Mesothelial cell of epicardium (in vitro differentiated cells): ENCODE measurements around the gene FBXO21. TPM values are rescaled to one million over a fixed set of nuclear protein-coding genes. Genes with fewer than 3 reads are reported as not detected.
"Not testable (repeated sequence)": the region's sequence is repeated elsewhere in the genome, so short reads cannot be mapped to it uniquely, and the experiment has no call there.

ENCODE experiments used
- DNase-seq, 2 experiments: peaks; one replicate each; pipeline ENCODE4 v3.0.0; 2021; ENCODE audit warnings: low spot score in 2 of 2; ENCODE audit not compliant: unreplicated experiment in 2 of 2
- H3K27ac Mint-ChIP-seq: 2 replicates; pipeline ENCODE4 v1.8.0; 2021; ENCODE audit warnings: mixed read lengths
- H3K27me3 Mint-ChIP-seq: 2 replicates; pipeline ENCODE4 v1.8.0; 2021; ENCODE audit warnings: low read depth, mixed read lengths
- H3K36me3 Mint-ChIP-seq: 2 replicates; pipeline ENCODE4 v1.8.0; 2021; ENCODE audit warnings: mixed read lengths
- H3K4me1 Mint-ChIP-seq: 2 replicates; pipeline ENCODE4 v1.8.0; 2021; ENCODE audit warnings: mixed read lengths
- H3K4me3 Mint-ChIP-seq: 2 replicates; pipeline ENCODE4 v1.8.0; 2021; ENCODE audit warnings: mild to moderate bottlenecking, moderate library complexity, mixed read lengths
- H3K9me3 Mint-ChIP-seq: 2 replicates; pipeline ENCODE4 v1.8.0; 2021; ENCODE audit warnings: mixed read lengths
- total RNA-seq: library from RNA; stranded (reverse); gene quantifications from 3 replicates; pipeline ENCODE4 v1.2.1, GENCODE V29; 2021
- TF ChIP-seq, protein P1 (sequence below): fragments of 200-600 bp; sonication (generic); IDR thresholded peaks from one replicate; pipeline ENCODE4 v1.5.0; 2021; ENCODE audit warnings: antibody characterized with exemption; ENCODE audit not compliant: unreplicated experiment

The FBXO21 gene
- total RNA-seq, 1 donor from 2014 or later = 57.5 TPM

DNA sequence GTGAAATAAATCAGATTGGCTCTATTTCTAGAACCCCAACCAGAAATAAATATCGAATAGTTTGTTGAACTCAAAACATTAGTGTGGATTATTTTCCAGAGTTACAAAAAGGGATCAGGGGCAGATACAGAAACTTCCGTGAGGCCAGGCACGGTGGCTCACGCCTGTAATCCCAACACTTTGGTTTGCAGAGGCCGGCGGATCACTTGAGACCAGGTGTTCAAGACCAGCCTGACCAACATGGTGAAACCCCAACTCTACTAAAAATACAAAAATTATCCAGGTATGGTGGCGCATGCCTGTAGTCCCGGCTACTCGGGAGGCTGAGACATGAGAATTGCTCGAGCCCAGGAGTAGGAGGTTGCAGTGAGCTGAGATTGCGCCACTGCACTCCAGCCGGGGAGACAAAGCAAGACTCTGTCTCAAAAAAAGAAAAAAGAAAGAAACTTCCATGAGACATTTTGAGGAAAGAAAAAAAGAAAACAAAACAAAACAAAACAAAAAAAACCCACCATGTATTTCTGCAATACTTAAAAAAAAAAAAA, 2.1 kb downstream of the FBXO21 start:
- peak in 1 of 2 experiments; percentile 28 for DNase-seq
- Mint-ChIP-seq H3K27ac (no peak overlapping the region), H3K4me3 (peak overlapping the region; percentile 93), H3K4me1 (peaks cover 22% of the 10 kb centered on the region), H3K9me3 (no peaks in the 10 kb centered on the region), H3K36me3 (peaks cover 26% of the 10 kb centered on the region), H3K27me3 (no peaks in the 10 kb centered on the region)
- TF ChIP-seq, protein P1, sequence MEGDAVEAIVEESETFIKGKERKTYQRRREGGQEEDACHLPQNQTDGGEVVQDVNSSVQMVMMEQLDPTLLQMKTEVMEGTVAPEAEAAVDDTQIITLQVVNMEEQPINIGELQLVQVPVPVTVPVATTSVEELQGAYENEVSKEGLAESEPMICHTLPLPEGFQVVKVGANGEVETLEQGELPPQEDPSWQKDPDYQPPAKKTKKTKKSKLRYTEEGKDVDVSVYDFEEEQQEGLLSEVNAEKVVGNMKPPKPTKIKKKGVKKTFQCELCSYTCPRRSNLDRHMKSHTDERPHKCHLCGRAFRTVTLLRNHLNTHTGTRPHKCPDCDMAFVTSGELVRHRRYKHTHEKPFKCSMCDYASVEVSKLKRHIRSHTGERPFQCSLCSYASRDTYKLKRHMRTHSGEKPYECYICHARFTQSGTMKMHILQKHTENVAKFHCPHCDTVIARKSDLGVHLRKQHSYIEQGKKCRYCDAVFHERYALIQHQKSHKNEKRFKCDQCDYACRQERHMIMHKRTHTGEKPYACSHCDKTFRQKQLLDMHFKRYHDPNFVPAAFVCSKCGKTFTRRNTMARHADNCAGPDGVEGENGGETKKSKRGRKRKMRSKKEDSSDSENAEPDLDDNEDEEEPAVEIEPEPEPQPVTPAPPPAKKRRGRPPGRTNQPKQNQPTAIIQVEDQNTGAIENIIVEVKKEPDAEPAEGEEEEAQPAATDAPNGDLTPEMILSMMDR = no peak

DNA sequence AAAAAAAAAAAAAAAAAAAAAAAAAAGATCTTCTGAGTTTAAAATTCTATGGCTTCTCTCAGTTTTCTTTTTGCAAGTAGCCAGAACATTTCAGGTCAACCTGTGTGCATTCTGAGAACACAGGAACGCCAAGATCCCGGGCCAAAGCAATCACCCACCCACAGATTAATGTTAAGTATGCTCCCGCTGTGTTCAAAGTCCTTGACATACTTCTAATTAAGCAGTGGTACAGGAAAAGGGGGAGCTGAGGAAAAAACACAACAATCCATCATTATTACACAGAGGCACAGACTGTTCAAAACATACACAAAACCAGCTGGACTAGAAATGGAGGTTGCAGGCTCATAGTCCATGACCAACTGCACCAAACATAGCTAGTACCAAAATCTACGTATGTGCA, 2.8 kb downstream of the FBXO21 start:
- Mint-ChIP-seq H3K4me3 (peak overlapping the region; percentile 3), H3K27me3 (no peaks in the 10 kb centered on the region), H3K36me3 (peaks cover 32% of the 10 kb centered on the region), H3K27ac (peak overlapping the region; percentile 18), H3K4me1 (peaks cover 22% of the 10 kb centered on the region), H3K9me3 (no peaks in the 10 kb centered on the region)
- no peak for DNase-seq
- TF ChIP-seq, protein P1 = no peak

DNA sequence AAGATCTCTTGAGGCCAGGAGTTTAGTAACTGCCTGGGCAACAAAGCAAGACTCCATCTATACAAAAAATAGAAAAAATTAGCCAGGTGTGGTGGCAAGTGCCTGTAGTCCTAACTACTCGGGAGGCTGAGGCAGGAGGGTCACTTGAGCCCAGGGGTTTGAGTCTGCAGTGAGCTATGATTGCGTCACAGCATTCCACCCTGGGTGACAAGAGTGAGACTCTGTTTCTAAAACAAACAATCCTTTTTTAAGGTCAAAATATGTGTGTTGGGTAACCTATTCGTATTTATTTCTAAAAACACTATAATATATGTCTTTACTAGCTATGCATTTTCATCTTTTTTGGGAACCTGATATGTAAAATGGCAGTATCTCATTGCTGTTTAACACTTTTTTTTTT, 7.4 kb downstream of the FBXO21 start:
- DNase-seq = peak in 1 of 2 experiments; percentile 3
- Mint-ChIP-seq H3K9me3 (peaks cover 12% of the 10 kb centered on the region), H3K4me3 (no peak overlapping the region), H3K27ac (no peak overlapping the region), H3K4me1 (peaks cover 4% of the 10 kb centered on the region), H3K36me3 (peaks cover 74% of the 10 kb centered on the region), H3K27me3 (no peaks in the 10 kb centered on the region)
- TF ChIP-seq, protein P1 = no peak

DNA sequence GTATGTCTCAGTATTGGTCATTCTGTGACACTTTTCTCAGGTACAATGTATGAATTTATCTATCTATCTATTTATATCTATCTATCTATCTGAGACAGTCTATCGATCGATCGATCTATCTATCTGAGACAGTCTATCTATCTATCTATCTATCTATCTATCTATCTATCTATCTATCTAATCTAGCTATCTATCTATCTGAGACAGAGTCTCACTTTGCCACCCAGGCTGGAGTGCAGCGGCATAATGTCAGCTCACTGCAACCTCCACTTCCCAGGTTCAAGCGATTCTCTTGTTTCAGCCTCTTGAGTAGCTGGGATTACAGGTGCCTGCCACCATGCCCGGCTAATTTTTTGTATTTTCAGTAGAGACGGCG, 8.8 kb downstream of the FBXO21 start:
- not testable (repeated sequence) for H3K27me3 Mint-ChIP-seq, H3K4me3 Mint-ChIP-seq

DNA sequence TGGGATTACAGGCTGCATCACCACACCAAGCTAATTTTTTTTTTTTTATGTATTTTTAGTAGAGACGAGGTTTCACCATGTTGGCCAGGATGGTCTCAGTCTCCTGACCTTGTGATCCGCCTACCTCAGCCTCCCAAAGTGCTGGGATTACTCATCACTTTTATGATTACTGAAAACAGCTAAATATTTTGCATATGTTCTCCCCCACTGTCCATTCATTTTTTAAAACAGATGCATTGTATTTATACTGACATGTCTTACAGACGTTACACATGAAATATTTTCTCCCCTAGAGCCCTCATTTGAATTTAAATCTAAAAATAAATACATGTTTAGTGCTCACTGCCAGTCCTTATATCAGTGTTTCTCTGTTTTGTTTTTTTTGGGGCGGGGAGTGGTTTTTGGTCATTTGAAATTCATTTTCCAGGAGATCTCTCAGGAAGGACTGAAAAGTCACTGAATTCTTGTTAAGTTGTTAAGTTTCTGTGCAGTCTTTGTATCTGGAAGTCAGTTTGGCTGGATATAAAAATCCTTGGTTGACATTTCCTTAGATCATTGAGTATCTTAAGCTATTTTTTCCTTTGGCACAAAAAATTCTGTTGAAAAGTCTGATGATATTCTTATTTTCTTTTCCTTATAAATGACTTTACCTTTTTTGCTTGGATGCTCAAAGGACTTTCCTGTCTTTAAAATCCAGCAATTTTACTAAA, 9.4 kb downstream of the FBXO21 start:
- Mint-ChIP-seq H3K36me3 (peaks cover 76% of the 10 kb centered on the region), H3K9me3 (peaks cover 12% of the 10 kb centered on the region), H3K27me3 (no peaks in the 10 kb centered on the region)

More for the DNA sequence above, 8.8 kb downstream of the FBXO21 start:
- H3K9me3 Mint-ChIP-seq = peaks cover 12% of the 10 kb centered on the region
- H3K36me3 Mint-ChIP-seq = peaks cover 72% of the 10 kb centered on the region
- not testable (repeated sequence) for DNase-seq, H3K4me1 Mint-ChIP-seq, H3K27ac Mint-ChIP-seq

DNA sequence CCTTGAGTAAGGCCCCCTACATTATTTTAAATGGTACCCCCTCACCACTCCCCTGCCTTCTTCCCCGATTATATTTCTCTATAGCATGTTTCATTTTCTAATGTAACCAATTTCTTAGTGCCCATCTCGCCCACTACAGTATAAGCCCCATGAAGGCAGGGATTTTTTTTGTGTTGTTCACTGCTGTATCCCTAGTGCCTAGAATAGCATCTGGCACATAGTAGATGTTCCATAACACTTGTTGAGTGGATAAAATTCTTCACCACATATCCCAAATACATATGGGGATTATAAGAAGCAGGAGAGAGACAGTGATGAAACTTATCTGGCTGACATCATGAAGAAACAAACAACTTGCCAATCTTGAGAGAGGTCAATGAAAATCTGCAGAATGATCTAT, 11.5 kb downstream of the FBXO21 start:
- Mint-ChIP-seq H3K27me3 (no peaks in the 10 kb centered on the region), H3K9me3 (peaks cover 12% of the 10 kb centered on the region), H3K4me1 (no peaks in the 10 kb centered on the region), H3K4me3 (no peak overlapping the region), H3K27ac (no peak overlapping the region), H3K36me3 (peaks cover 75% of the 10 kb centered on the region)
- no peak for DNase-seq
- TF ChIP-seq, protein P1 = no peak

More for the DNA sequence above, 9.4 kb downstream of the FBXO21 start:
- Mint-ChIP-seq H3K4me1 (no peaks in the 10 kb centered on the region), H3K27ac (no peak overlapping the region), H3K4me3 (no peak overlapping the region)
- no peak for DNase-seq
- TF ChIP-seq, protein P1 = no peak
